H9 (cell line): ENCODE results near the gene PTPN3. TPM values are rescaled to one million over a fixed set of nuclear protein-coding genes. Genes with fewer than 3 reads are reported as not detected.

Experiments used
- DNase-seq: peaks from one replicate; pipeline ENCODE4 v3.0.0-alpha.2; 2017
- H2AFZ ChIP-seq: one replicate; pipeline ENCODE4 v1.6.1; 2013; ENCODE audit warnings: mild to moderate bottlenecking, low read length, control low read depth, moderate library complexity
- H2AK5ac ChIP-seq: 2 replicates; pipeline ENCODE4 v1.6.1; 2013; ENCODE audit warnings: low read length, control low read depth, mixed read lengths; ENCODE audit not compliant: insufficient read length
- H2BK120ac ChIP-seq: one replicate; pipeline ENCODE4 v1.6.1; 2013; ENCODE audit warnings: low read depth, mild to moderate bottlenecking, low read length, control low read depth, inconsistent platforms; ENCODE audit not compliant: poor library complexity, severe bottlenecking
- H2BK12ac ChIP-seq: 2 replicates; pipeline ENCODE4 v1.6.1; 2013; ENCODE audit warnings: low read length, control low read depth, mixed read lengths, low read depth; ENCODE audit not compliant: insufficient read length
- H2BK15ac ChIP-seq: 2 replicates; pipeline ENCODE4 v1.6.1; 2013; ENCODE audit warnings: low read depth, low read length, control low read depth
- H2BK20ac ChIP-seq: one replicate; pipeline ENCODE4 v1.6.1; 2013; ENCODE audit warnings: low read depth, mild to moderate bottlenecking, low read length, control low read depth, inconsistent platforms; ENCODE audit not compliant: poor library complexity, severe bottlenecking
- H2BK5ac ChIP-seq: 2 replicates; pipeline ENCODE4 v1.6.1; 2013; ENCODE audit warnings: low read length, control low read depth, mixed read lengths; ENCODE audit not compliant: insufficient read length
- H3K14ac ChIP-seq: 2 replicates; pipeline ENCODE4 v1.6.1; 2013; ENCODE audit warnings: low read length, control low read depth; ENCODE audit not compliant: insufficient read depth
- H3K18ac ChIP-seq: 2 replicates; pipeline ENCODE4 v1.6.1; 2013; ENCODE audit warnings: low read depth, mild to moderate bottlenecking, mixed read lengths, low read length, control low read depth; ENCODE audit not compliant: insufficient read length
- H3K23ac ChIP-seq: 2 replicates; pipeline ENCODE4 v1.6.1; 2013; ENCODE audit warnings: low read length, control low read depth, mixed read lengths, low read depth; ENCODE audit not compliant: insufficient read length
- H3K23me2 ChIP-seq: 2 replicates; pipeline ENCODE4 v1.6.1; 2013; ENCODE audit warnings: low read depth, mild to moderate bottlenecking, mixed read lengths, low read length, control low read depth; ENCODE audit not compliant: insufficient read length, poor library complexity, severe bottlenecking
- H3K27ac ChIP-seq: 2 replicates; pipeline ENCODE4 v1.5.1; 2013; ENCODE audit warnings: low read length, control low read depth, mixed read lengths, low read depth; ENCODE audit not compliant: insufficient read length
- H3K27me3 ChIP-seq: 2 replicates; pipeline ENCODE4 v1.6.1; 2013; ENCODE audit warnings: low read length, control low read depth, inconsistent platforms; ENCODE audit not compliant: insufficient read depth
- H3K4ac ChIP-seq: 2 replicates; pipeline ENCODE4 v1.6.1; 2013; ENCODE audit warnings: low read depth, mild to moderate bottlenecking, control low read depth, inconsistent platforms, low read length, moderate library complexity
- H3K4me1 ChIP-seq: 2 replicates; pipeline ENCODE4 v1.6.1; 2013; ENCODE audit warnings: low read length, control low read depth, inconsistent platforms; ENCODE audit not compliant: insufficient read depth
- H3K4me2 ChIP-seq: 2 replicates; pipeline ENCODE4 v1.6.1; 2013; ENCODE audit warnings: low read length, control low read depth, mixed read lengths; ENCODE audit not compliant: insufficient read length, insufficient read depth
- H3K56ac ChIP-seq: 2 replicates; pipeline ENCODE4 v1.6.1; 2013; ENCODE audit warnings: low read depth, mild to moderate bottlenecking, mixed read lengths, low read length, control low read depth; ENCODE audit not compliant: insufficient read length
- H3K79me1 ChIP-seq: 2 replicates; pipeline ENCODE4 v1.6.1; 2013; ENCODE audit warnings: low read depth, mild to moderate bottlenecking, moderate library complexity, low read length, control low read depth, inconsistent platforms; ENCODE audit not compliant: insufficient read depth, poor library complexity, severe bottlenecking
- H3K79me2 ChIP-seq: 2 replicates; pipeline ENCODE4 v1.6.1; 2013; ENCODE audit warnings: low read length, control low read depth, inconsistent platforms; ENCODE audit not compliant: insufficient read depth
- H3K9ac ChIP-seq: 2 replicates; pipeline ENCODE4 v1.6.1; 2013; ENCODE audit warnings: low read length, control low read depth, mixed read lengths; ENCODE audit not compliant: insufficient read length; ENCODE audit errors: extremely low read depth
- H3K9me3 ChIP-seq: one replicate; pipeline ENCODE4 v1.6.1; 2013; ENCODE audit warnings: low read depth, low read length, inconsistent platforms; ENCODE audit not compliant: control insufficient read depth
- H3T11ph ChIP-seq: one replicate; pipeline ENCODE4 v1.6.1; 2013; ENCODE audit warnings: mild to moderate bottlenecking, low read length, control low read depth, inconsistent platforms
- H4K20me1 ChIP-seq: one replicate; pipeline ENCODE4 v1.6.1; 2013; ENCODE audit not compliant: control insufficient read depth, insufficient read length, insufficient read depth
- H4K5ac ChIP-seq: 2 replicates; pipeline ENCODE4 v1.6.1; 2013; ENCODE audit warnings: low read depth, mild to moderate bottlenecking, mixed read lengths, low read length, control low read depth; ENCODE audit not compliant: insufficient read length
- H4K8ac ChIP-seq: replicated peaks from 2 replicates; pipeline ENCODE4 v1.6.1; 2013; ENCODE audit warnings: low read length, control low read depth, mixed read lengths, low read depth; ENCODE audit not compliant: insufficient read length
- H4K91ac ChIP-seq: 2 replicates; pipeline ENCODE4 v1.6.1; 2013; ENCODE audit warnings: low read depth, mild to moderate bottlenecking, moderate library complexity, mixed read lengths, low read length, control low read depth; ENCODE audit not compliant: insufficient read length
- H3K27ac Mint-ChIP-seq, 3 experiments: 2 replicates in 2 of 3; 3 replicates in 1 of 3; pipeline ENCODE4 v1.8.0; 2020 to 2021; ENCODE audit warnings: mixed read lengths in 3 of 3, mild to moderate bottlenecking in 1 of 3, moderate library complexity in 1 of 3
- H3K27me3 Mint-ChIP-seq: 2 replicates; pipeline ENCODE4 v1.8.0; 2021; ENCODE audit warnings: low read depth, mild to moderate bottlenecking, moderate library complexity, mixed read lengths
- H3K36me3 Mint-ChIP-seq, 3 experiments: 2 replicates in 2 of 3; 3 replicates in 1 of 3; pipeline ENCODE4 v1.8.0; 2020 to 2021; ENCODE audit warnings: low read depth in 3 of 3, mixed read lengths in 3 of 3; ENCODE audit not compliant: insufficient read depth in 1 of 3
- H3K4me1 Mint-ChIP-seq, 2 experiments: 2 replicates each; pipeline ENCODE4 v1.8.0; 2020; ENCODE audit warnings: mixed read lengths in 2 of 2
- H3K4me3 Mint-ChIP-seq, 2 experiments: 2 replicates in 1 of 2; 3 replicates in 1 of 2; pipeline ENCODE4 v1.8.0; 2020 to 2021; ENCODE audit warnings: mild to moderate bottlenecking in 2 of 2, mixed read lengths in 2 of 2, moderate library complexity in 1 of 2
- H3K9me3 Mint-ChIP-seq, 2 experiments: 2 replicates in 1 of 2; 3 replicates in 1 of 2; pipeline ENCODE4 v1.8.0; 2020; ENCODE audit warnings: mild to moderate bottlenecking in 2 of 2, mixed read lengths in 2 of 2, moderate library complexity in 1 of 2
- CTCF ChIP-seq: fragments of 200-600 bp; sonication (generic); conservative IDR thresholded peaks from 3 replicates; pipeline ENCODE4 v1.8.0; 2021; ENCODE audit warnings: antibody characterized with exemption, mild to moderate bottlenecking
- WGBS: extraction: QIAGEN DNeasy Blood & Tissue Kit; methylation state at CpG from one replicate; pipeline ENCODE4 v1.1.7; 2013; ENCODE audit warnings: missing lambda C conversion rate, low lambda C conversion rate, mixed read lengths; ENCODE audit not compliant: insufficient read length; ENCODE audit errors: extremely low coverage; 5-methylcytosine and 5-hydroxymethylcytosine counted together
- total RNA-seq: library from RNA; stranded (reverse); gene quantifications from 2 replicates; pipeline ENCODE4 v1.2.1, GENCODE V29; 2021

PTPN3 gene
- total RNA-seq, 1 experiment from 2014 or later, result 2.6 TPM

GRCh38 chr9:109430231-109430630, 67.9 kb downstream of the PTPN3 start:
- Histone ChIP-seq H2BK12ac (no peak overlapping the region), H3K14ac (no peak overlapping the region), H4K91ac (no peak overlapping the region), H3K27ac (no peak overlapping the region), H3K4me1 (no peaks in the 10 kb centered on the region), H2AFZ (no peak overlapping the region), H3K23me2 (no peaks in the 10 kb centered on the region), H4K20me1 (no peaks in the 10 kb centered on the region), H3K27me3 (no peaks in the 10 kb centered on the region), H3K9ac (no peak overlapping the region), H3K23ac (no peak overlapping the region), H3K79me2 (no peaks in the 10 kb centered on the region), H4K8ac (no peak overlapping the region), H3K18ac (no peak overlapping the region), H4K5ac (no peak overlapping the region), H2BK20ac (no peak overlapping the region), H3K4ac (no peak overlapping the region), H3K56ac (no peak overlapping the region), H3K79me1 (no peaks in the 10 kb centered on the region), H3K4me2 (no peak overlapping the region), H2BK120ac (no peak overlapping the region), H2BK5ac (no peak overlapping the region), H2BK15ac (no peak overlapping the region), H2AK5ac (no peak overlapping the region), H3K9me3 (no peaks in the 10 kb centered on the region), H3T11ph (no peak overlapping the region)
- Mint-ChIP-seq H3K9me3 (no peaks in the 10 kb centered on the region; a peak in 1 of 5 replicates), H3K36me3 (peaks cover 0 to 2% (median 0%) of the 10 kb centered on the region in 3 experiments; a peak in 3 of 7 replicates), H3K27ac (no peak overlapping the region), H3K4me3 (no peak overlapping the region), H3K4me1 (peaks cover 0 to 4% of the 10 kb centered on the region in 2 experiments; a peak in 1 of 4 replicates), H3K27me3 (no peaks in the 10 kb centered on the region; the same call in 1 of the 2 replicates)
- TF ChIP-seq CTCF, result no peak
- no peak for DNase-seq
- no CpG with 5 or more reads among the region's 4 CpGs for WGBS
